H1 (cell line): ENCODE data around the gene UBD. TPM values are rescaled to one million over a fixed set of nuclear protein-coding genes. Genes with fewer than 3 reads are reported as not detected.

ENCODE experiments used
- CTCF ChIA-PET: fragments of 300-600 bp; sonication (Branson Sonifier 250); formaldehyde crosslinking; loops from one replicate; lab custom pipeline; 2021; ENCODE audit not compliant: partially characterized antibody; lab: Charles Lee
- POLR2A ChIA-PET: fragments of 300-600 bp; sonication (Branson Sonifier 250); formaldehyde crosslinking; loops from one replicate; lab custom pipeline; 2021; ENCODE audit warnings: inconsistent platforms; ENCODE audit not compliant: partially characterized antibody; lab: Charles Lee
- DNase-seq, 2 experiments: peaks; one replicate each; pipeline versions ENCODE4 v3.0.0 to v3.0.0-alpha.2; 2010 to 2022; ENCODE audit warnings: low spot score in 2 of 2, low read depth in 1 of 2, mixed read lengths in 1 of 2
- FAIRE-seq: peaks from 2 replicates; lab custom pipeline; 2011; peaks lifted over from hg19 to GRCh38; lab: Jason Lieb, UNC
- H2AFZ ChIP-seq: 2 replicates; pipeline ENCODE4 v1.8.1; 2012; ENCODE audit warnings: low read length, inconsistent platforms
- H2AK5ac ChIP-seq: 2 replicates; pipeline ENCODE4 v1.6.1; 2013; ENCODE audit warnings: low read depth, low read length
- H2BK120ac ChIP-seq: replicated peaks from 2 replicates; pipeline ENCODE3; 2013; ENCODE audit warnings: low read depth, low read length, inconsistent platforms
- H2BK12ac ChIP-seq: 2 replicates; pipeline ENCODE4 v1.6.1; 2013; ENCODE audit warnings: low read depth, low read length
- H2BK15ac ChIP-seq: 2 replicates; pipeline ENCODE4 v1.6.1; 2013; ENCODE audit warnings: low read length
- H2BK20ac ChIP-seq: 2 replicates; pipeline ENCODE4 v1.6.1; 2013; ENCODE audit warnings: low read length
- H2BK5ac ChIP-seq: 2 replicates; pipeline ENCODE4 v1.6.1; 2013; ENCODE audit warnings: low read depth, low read length
- H3K14ac ChIP-seq: 2 replicates; pipeline ENCODE4 v1.6.1; 2013; ENCODE audit warnings: inconsistent platforms; ENCODE audit not compliant: insufficient read length
- H3K18ac ChIP-seq: 2 replicates; pipeline ENCODE4 v1.6.1; 2013; ENCODE audit warnings: low read length; ENCODE audit errors: extremely low read depth
- H3K23ac ChIP-seq: 2 replicates; pipeline ENCODE4 v1.6.1; 2013; ENCODE audit warnings: inconsistent platforms; ENCODE audit not compliant: insufficient read length
- H3K23me2 ChIP-seq: 2 replicates; pipeline ENCODE4 v1.6.1; 2013; ENCODE audit warnings: low read depth, low read length
- H3K27ac ChIP-seq: 2 replicates; pipeline ENCODE4 v1.6.1; 2011; ENCODE audit warnings: low read depth, low read length, inconsistent platforms
- H3K27me3 ChIP-seq, 4 experiments: replicated peaks in 1 of 4; 1 replicate in 1 of 4; 2 replicates in 3 of 4; pipeline versions ENCODE4 v1.6.1 to v1.8.1; 2011 to 2013; ENCODE audit warnings: low read length in 3 of 4, mild to moderate bottlenecking in 3 of 4, inconsistent platforms in 2 of 4, mixed read lengths in 2 of 4, moderate library complexity in 1 of 4; ENCODE audit not compliant: control insufficient read depth in 3 of 4, insufficient read depth in 3 of 4; ENCODE audit errors: extremely low read depth in 1 of 4
- H3K36me3 ChIP-seq, 4 experiments: 2 replicates each; pipeline versions ENCODE4 v1.6.1 to v1.8.1; 2011 to 2013; ENCODE audit warnings: mild to moderate bottlenecking in 4 of 4, low read length in 3 of 4, moderate library complexity in 2 of 4, control low read depth in 1 of 4, inconsistent platforms in 1 of 4; ENCODE audit not compliant: insufficient read depth in 4 of 4, control insufficient read depth in 2 of 4
- H3K4ac ChIP-seq: replicated peaks from 2 replicates; pipeline ENCODE3; 2013; ENCODE audit warnings: low read length, low read depth, mixed read lengths, inconsistent platforms; ENCODE audit not compliant: insufficient read length
- H3K4me1 ChIP-seq, 4 experiments: replicated peaks in 1 of 4; 1 replicate in 1 of 4; 2 replicates in 3 of 4; pipeline versions ENCODE4 v1.6.1 to v1.8.1; 2011 to 2013; ENCODE audit warnings: low read length in 3 of 4, inconsistent platforms in 2 of 4, mixed read lengths in 1 of 4; ENCODE audit not compliant: insufficient read depth in 4 of 4, control insufficient read depth in 3 of 4
- H3K4me2 ChIP-seq, 2 experiments: 2 replicates each; pipeline versions ENCODE4 v1.6.1 to v1.8.1; 2011 to 2013; ENCODE audit warnings: low read depth in 2 of 2, low read length in 2 of 2, control low read depth in 1 of 2, inconsistent platforms in 1 of 2, mild to moderate bottlenecking in 1 of 2; ENCODE audit not compliant: insufficient read depth in 1 of 2
- H3K4me3 ChIP-seq, 4 experiments: fragments of 200-600, 300-600 bp in 1 of 4; sonication (generic), shearing (Covaris generic), sonication (Bioruptor Twin) in 1 of 4; 2 replicates each; pipeline versions ENCODE4 v1.5.1 to v1.8.1; 2011 to 2016; ENCODE audit warnings: low read length in 4 of 4, low read depth in 3 of 4, control low read depth in 2 of 4, inconsistent platforms in 2 of 4, mild to moderate bottlenecking in 2 of 4, mixed read lengths in 1 of 4, moderate library complexity in 1 of 4; ENCODE audit not compliant: insufficient read depth in 2 of 4; ENCODE audit errors: extremely low read depth in 1 of 4
- H3K56ac ChIP-seq: replicated peaks from 2 replicates; pipeline ENCODE3; 2013; ENCODE audit warnings: low read depth, mild to moderate bottlenecking, mixed read lengths, low read length, inconsistent platforms; ENCODE audit not compliant: insufficient read length
- H3K79me1 ChIP-seq: 2 replicates; pipeline ENCODE4 v1.6.1; 2013; ENCODE audit warnings: low read depth, low read length, control low read depth
- H3K79me2 ChIP-seq, 2 experiments: 2 replicates each; pipeline versions ENCODE4 v1.6.1 to v1.8.1; 2012 to 2013; ENCODE audit warnings: low read length in 2 of 2, mild to moderate bottlenecking in 2 of 2, inconsistent platforms in 1 of 2; ENCODE audit not compliant: insufficient read depth in 2 of 2, control insufficient read depth in 1 of 2
- H3K9ac ChIP-seq, 4 experiments: replicated peaks in 1 of 4; 1 replicate in 1 of 4; 2 replicates in 3 of 4; pipeline versions ENCODE4 v1.6.1 to v1.8.1; 2011 to 2013; ENCODE audit warnings: low read depth in 3 of 4, low read length in 3 of 4, control low read depth in 2 of 4, mild to moderate bottlenecking in 2 of 4, moderate library complexity in 2 of 4, inconsistent platforms in 1 of 4; ENCODE audit errors: extremely low read depth in 1 of 4
- H3K9me3 ChIP-seq, 2 experiments: 2 replicates each; pipeline versions ENCODE4 v1.6.1 to v1.8.1; 2012 to 2013; ENCODE audit warnings: mild to moderate bottlenecking in 2 of 2, moderate library complexity in 2 of 2, control low read depth in 1 of 2, inconsistent platforms in 1 of 2, low read depth in 1 of 2, low read length in 1 of 2, mixed read lengths in 1 of 2; ENCODE audit not compliant: insufficient read depth in 2 of 2
- H4K20me1 ChIP-seq, 2 experiments: replicated peaks in 1 of 2; 2 replicates each; pipeline versions ENCODE3 to v1.8.1; 2011 to 2013; ENCODE audit warnings: inconsistent platforms in 2 of 2, low read length in 2 of 2, mild to moderate bottlenecking in 1 of 2; ENCODE audit not compliant: insufficient read depth in 2 of 2, control insufficient read depth in 1 of 2
- H4K5ac ChIP-seq: 2 replicates; pipeline ENCODE4 v1.6.1; 2013; ENCODE audit warnings: low read length, low read depth, mixed read lengths, inconsistent platforms; ENCODE audit not compliant: insufficient read length
- H4K8ac ChIP-seq: 2 replicates; pipeline ENCODE4 v1.8.0; 2013; ENCODE audit warnings: mild to moderate bottlenecking, moderate library complexity, low read length, inconsistent platforms; ENCODE audit not compliant: insufficient read depth; ENCODE audit errors: extremely low read depth
- H4K91ac ChIP-seq: replicated peaks from 2 replicates; pipeline ENCODE3; 2013; ENCODE audit warnings: low read length, mixed read lengths, inconsistent platforms; ENCODE audit not compliant: insufficient read length
- CBX5 ChIP-seq: fragments of 300-800, 300-1000 bp; sonication (generic); IDR thresholded peaks from 2 replicates; pipeline ENCODE4 v1.7.1; 2016; ENCODE audit warnings: antibody characterized with exemption, low read length, low read depth
- CBX8 ChIP-seq: fragments of 300-800, 300-1000 bp; sonication (generic); IDR thresholded peaks from 2 replicates; pipeline ENCODE4 v1.7.1; 2016; ENCODE audit warnings: low read depth, low read length, borderline replicate concordance
- CEBPB ChIP-seq: IDR thresholded peaks from 2 replicates; pipeline ENCODE4 v1.6.1; 2012; ENCODE audit warnings: low read depth, low read length
- CREB1 ChIP-seq: IDR thresholded peaks from 2 replicates; pipeline ENCODE4 v1.6.1; 2012; ENCODE audit warnings: inconsistent platforms
- EGR1 ChIP-seq: IDR thresholded peaks from 2 replicates; pipeline ENCODE4 v1.6.1; 2011; ENCODE audit warnings: low read depth, low read length, borderline replicate concordance
- EP300 ChIP-seq, 2 experiments: IDR thresholded peaks; 1 replicate in 1 of 2; 2 replicates in 1 of 2; pipeline ENCODE4 v1.6.1; 2011 to 2012; ENCODE audit warnings: low read depth in 2 of 2, low read length in 2 of 2, mild to moderate bottlenecking in 2 of 2, borderline replicate concordance in 1 of 2, inconsistent platforms in 1 of 2, moderate library complexity in 1 of 2
- HDAC2 ChIP-seq, 2 experiments: fragments of 300-600 bp in 1 of 2; sonication (generic) in 1 of 2; IDR thresholded peaks; 2 replicates each; pipeline ENCODE4 v1.6.1; 2011 to 2012; ENCODE audit warnings: low read depth in 2 of 2, low read length in 2 of 2, mild to moderate bottlenecking in 2 of 2, moderate library complexity in 2 of 2, borderline replicate concordance in 1 of 2, inconsistent platforms in 1 of 2
- HDAC6 ChIP-seq: IDR thresholded peaks from one replicate; pipeline ENCODE4 v1.7.1; 2012; ENCODE audit warnings: low read depth, mild to moderate bottlenecking, inconsistent platforms, low read length, moderate library complexity
- KDM1A ChIP-seq: fragments of 200-600, 300-600 bp; sonication (generic); IDR thresholded peaks from 2 replicates; pipeline ENCODE4 v1.7.1; 2016; ENCODE audit warnings: mild to moderate bottlenecking, low read length, borderline replicate concordance
- KDM5A ChIP-seq: fragments of 200-600 bp; IDR thresholded peaks from 2 replicates; pipeline ENCODE4 v1.7.1; 2012; ENCODE audit warnings: mild to moderate bottlenecking, low read length, inconsistent platforms, mixed read lengths
- NRF1 ChIP-seq: IDR thresholded peaks from 2 replicates; pipeline ENCODE4 v1.6.1; 2011; ENCODE audit warnings: mild to moderate bottlenecking, low read depth, low read length, improper control_type of control experiment
- PHF8 ChIP-seq: fragments of 200-600 bp; sonication (generic); conservative IDR thresholded peaks from 2 replicates; pipeline ENCODE4 v1.7.1; 2012; ENCODE audit warnings: low read depth, mild to moderate bottlenecking, inconsistent platforms, low read length, moderate library complexity
- TCF12 ChIP-seq: IDR thresholded peaks from 2 replicates; pipeline ENCODE4 v1.6.1; 2011; ENCODE audit warnings: low read depth, mild to moderate bottlenecking, low read length
- TEAD4 ChIP-seq: IDR thresholded peaks from 2 replicates; pipeline ENCODE4 v1.6.1; 2012; ENCODE audit warnings: low read depth, low read length, inconsistent platforms, mixed read lengths
- whole genome bisulfite sequencing, 2 experiments: shearing (Covaris generic) in 1 of 2; methylation state at CpG; one replicate each; pipeline versions ENCODE4 v1.1.6 to v1.1.7; 2013 to 2015; ENCODE audit warnings: low lambda C conversion rate in 2 of 2, mixed read lengths in 2 of 2, inconsistent platforms in 1 of 2, low coverage in 1 of 2, missing lambda C conversion rate in 1 of 2; ENCODE audit not compliant: insufficient replicate concordance in 2 of 2, insufficient coverage in 1 of 2, insufficient read length in 1 of 2; ENCODE audit errors: extremely low coverage in 1 of 2, missing lambda C conversion rate in 1 of 2; 5-methylcytosine and 5-hydroxymethylcytosine counted together
- polyA plus RNA-seq, 7 experiments: library from polyadenylated mRNA; depleted of rRNA in 3 of 7; stranded (reverse) in 5 of 7; unstranded in 2 of 7; fragments of >200 nt in 5 of 7; fragments of 200-250 nt in 2 of 7; gene quantifications; 1 replicate in 5 of 7; 2 replicates in 1 of 7; 4 replicates in 1 of 7; pipeline versions ENCODE4 v1.2.1 to v1.2.3, GENCODE V29; 2011 to 2013; ENCODE audit warnings: missing spikeins in 2 of 7, mixed read lengths in 2 of 7
- total RNA-seq: library from RNA; stranded (reverse); fragmentation: NEBNext Ultra II Directional; extraction: Animal tissue kit (Norgen Biotek cat#: 25700); gene quantifications from 2 replicates; pipeline ENCODE4 v1.2.1, GENCODE V29; 2021

The UBD gene
- total and polyA plus RNA-seq, 2 of the 8 experiments (the other 6 are each of a cell fraction or from before 2014, with no cell fraction given) = 0.23 TPM; not detected in 1

- Histone ChIP-seq H3K36me3 (no peaks in the 10 kb centered on the region; a peak in 1 of 8 replicates), H2BK5ac (no peak overlapping the region), H3K23ac (no peak overlapping the region), H2AK5ac (no peak overlapping the region), H2BK12ac (no peak overlapping the region), H3K9me3 (no peaks in the 10 kb centered on the region; a peak in 1 of 4 replicates), H3K4me1 (peaks cover 4 to 12% (median 7%) of the 10 kb centered on the region in 4 experiments; a peak in 6 of 7 replicates), H3K27ac (no peak overlapping the region), H3K9ac (no peak overlapping the region), H3K4me2 (peak overlapping the region; percentile 75 to 96), H2BK15ac (no peak overlapping the region), H2BK120ac (no peak overlapping the region), H4K20me1 (no peaks in the 10 kb centered on the region), H4K5ac (no peak overlapping the region), H3K79me2 (no peaks in the 10 kb centered on the region), H3K23me2 (peaks cover 11% of the 10 kb centered on the region), H3K4me3 (peak overlapping the region in 3 of 4 experiments; percentile 36 to 55 (median 44); a peak in 5 of 8 replicates), H2BK20ac (no peak overlapping the region), H3K79me1 (no peaks in the 10 kb centered on the region), H4K8ac (no peak overlapping the region), H3K14ac (no peak overlapping the region), H3K18ac (no peak overlapping the region), H3K56ac (no peak overlapping the region), H3K27me3 (peaks cover 26 to 51% (median 45%) of the 10 kb centered on the region in 4 experiments), H4K91ac (no peak overlapping the region), H3K4ac (no peak overlapping the region), H2AFZ (no peak overlapping the region)
- DNase-seq = peak in 1 of 2 experiments; percentile 7
- ChIA-PET POLR2A (interaction anchor here (2.0 kb wide), 1 partner anchor 46 kb away, joined by 9 read pairs; no protein-coding TSS in a partner anchor), CTCF (interaction anchor here (0.8 to 1.4 kb wide), 3 partner anchors 18 to 137 kb away, joined by 3 read pairs; no protein-coding TSS in a partner anchor)
- WGBS, 2 experiments = 46% methylated on average over 5 of the region's 5 CpGs; no CpG with 5 or more reads in 1 of the 2 experiments
- peak; percentile 55 for FAIRE-seq
- no peak for TF ChIP-seq CBX8
- no peak for TF ChIP-seq CEBPB
- TF ChIP-seq CBX5 = no peak
- no peak for TF ChIP-seq EP300 (IDR thresholded peaks at IDR 0.05; ENCODE audit: borderline replicate concordance in 1 of 2, low read depth in 2 of 2, low read length in 2 of 2)
- no peak for TF ChIP-seq KDM1A
- TF ChIP-seq TCF12 = no peak
- no peak for TF ChIP-seq PHF8
- no peak for TF ChIP-seq KDM5A
- TF ChIP-seq HDAC6 = no peak
- TF ChIP-seq EGR1 = no peak
- no peak for TF ChIP-seq TEAD4
- TF ChIP-seq NRF1 = no peak
- peak; percentile 86 for TF ChIP-seq CREB1
- no peak for TF ChIP-seq HDAC2 (IDR thresholded peaks at IDR 0.05; ENCODE audit: borderline replicate concordance in 1 of 2, low read depth in 2 of 2, low read length in 2 of 2)
Measured at GRCh38 chr6:29552512-29553051, 7.0 kb downstream of the UBD start.
